Measurements from ENCODE around the gene HEATR9.

HEATR9 gene

DNA sequence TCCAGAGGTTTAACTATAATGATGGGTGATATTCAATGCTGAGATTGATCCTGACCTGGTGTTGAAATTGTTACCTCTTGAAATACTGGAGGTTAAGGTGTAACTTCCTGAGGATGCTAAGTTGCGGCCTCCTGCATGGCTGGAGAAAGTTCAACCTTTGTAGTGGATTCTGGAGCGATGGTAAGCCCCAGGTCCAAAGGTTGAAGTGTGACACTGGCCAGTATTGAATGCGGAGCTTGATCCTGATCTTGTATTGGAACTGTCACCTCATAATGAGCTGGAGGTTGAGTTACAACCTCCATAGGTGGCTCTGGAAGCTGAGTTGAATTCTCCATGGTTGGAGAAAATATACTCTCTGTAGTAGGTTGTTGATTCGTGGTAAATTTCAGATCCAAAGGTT is 44.9 kb upstream of the HEATR9 start:
- Histone ChIP-seq H3K27me3 (ENCODE audit: control insufficient read depth in 1 of 2, insufficient read depth in 1 of 2, low read length in 2 of 2) (peaks cover 3 to 30% of the 10 kb centered on the region in 2 experiments), H3K9ac (ENCODE audit: low read length) (no peak overlapping the region), H2BK5ac (ENCODE audit: low read depth, low read length, poor library complexity, severe bottlenecking) (no peak overlapping the region), H2BK12ac (ENCODE audit: low read length in 2 of 2) (no peak overlapping the region), H3K18ac (ENCODE audit: low read depth in 1 of 2, low read length in 2 of 2) (no peak overlapping the region), H2AFZ (ENCODE audit: low read depth, low read length) (no peak overlapping the region), H3K4me3 (ENCODE audit: insufficient read depth in 1 of 2, low read depth in 1 of 2, low read length in 2 of 2) (no peak overlapping the region), H3K14ac (ENCODE audit: low read length in 2 of 2) (no peak overlapping the region), H3K79me1 (replicated peaks; ENCODE audit: low read length, poor library complexity, severe bottlenecking) (no peaks in the 10 kb centered on the region), H3K4me1 (ENCODE audit: control insufficient read depth, insufficient read depth, low read depth, low read length) (no peaks in the 10 kb centered on the region), H3K9me3 (ENCODE audit: control insufficient read depth, low read length) (no peaks in the 10 kb centered on the region), H2AK5ac (ENCODE audit: low read length, severe bottlenecking) (no peak overlapping the region), H3K27ac (ENCODE audit: low read length, poor library complexity, severe bottlenecking) (no peak overlapping the region), H3K23ac (ENCODE audit: low read length in 2 of 2) (no peak overlapping the region), H2BK15ac (ENCODE audit: low read depth, poor library complexity, severe bottlenecking) (no peak overlapping the region), H3K36me3 (ENCODE audit: control insufficient read depth in 1 of 2, insufficient read depth in 2 of 2, low read depth in 1 of 2, low read length in 2 of 2) (no peaks in the 10 kb centered on the region), H4K8ac (ENCODE audit: low read length) (no peak overlapping the region), H2BK120ac (ENCODE audit: low read depth, low read length) (no peak overlapping the region), H3K4ac (ENCODE audit: low read depth in 1 of 2, low read length in 2 of 2) (no peak overlapping the region), H4K91ac (ENCODE audit: low read length) (no peak overlapping the region), H3K4me2 (ENCODE audit: low read length, poor library complexity, severe bottlenecking) (no peak overlapping the region)
- DNase-seq: no peak
- WGBS: 60% methylated on average over 4 of the region's 4 CpGs

DNA sequence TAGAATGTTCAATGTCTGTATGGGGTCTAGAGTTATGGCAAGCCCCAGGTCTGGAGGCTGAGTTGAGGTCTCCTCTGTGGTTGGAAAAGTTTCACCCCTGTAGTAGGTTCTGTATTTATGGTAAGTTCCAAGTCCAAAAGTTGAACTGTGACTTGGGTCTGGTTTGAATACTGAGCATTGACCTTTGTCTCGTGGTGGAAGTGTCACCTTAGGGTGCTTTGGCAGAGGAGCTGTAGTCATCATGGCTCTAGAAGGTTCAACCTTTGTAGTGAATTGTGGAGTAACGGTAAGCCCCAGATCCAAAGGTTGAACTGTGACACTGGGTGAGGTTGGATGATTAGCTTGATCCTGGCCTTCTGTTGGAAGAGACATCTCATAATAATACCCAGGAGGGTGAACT is 44.3 kb upstream of the HEATR9 start:
- no peak overlapping the region for H2BK5ac ChIP-seq (ENCODE audit: low read depth, low read length, poor library complexity, severe bottlenecking)
- no peak overlapping the region for H2AK5ac ChIP-seq (ENCODE audit: low read length, severe bottlenecking)
- H3K4ac ChIP-seq (ENCODE audit: low read depth in 1 of 2, low read length in 2 of 2): no peak overlapping the region
- no peak overlapping the region for H3K9ac ChIP-seq (ENCODE audit: low read length)
- no peaks in the 10 kb centered on the region for H3K9me3 ChIP-seq (ENCODE audit: control insufficient read depth, low read length)
- no peak overlapping the region for H3K4me2 ChIP-seq (ENCODE audit: low read length, poor library complexity, severe bottlenecking)
- no peaks in the 10 kb centered on the region for H3K4me1 ChIP-seq (ENCODE audit: control insufficient read depth, insufficient read depth, low read depth, low read length)
- H3K4me3 ChIP-seq (ENCODE audit: insufficient read depth in 1 of 2, low read depth in 1 of 2, low read length in 2 of 2): no peak overlapping the region
- no peaks in the 10 kb centered on the region for H3K79me1 ChIP-seq (replicated peaks; ENCODE audit: low read length, poor library complexity, severe bottlenecking)
- peaks cover 3 to 32% of the 10 kb centered on the region in 2 experiments for H3K27me3 ChIP-seq (ENCODE audit: control insufficient read depth in 1 of 2, insufficient read depth in 1 of 2, low read length in 2 of 2)
- H2BK120ac ChIP-seq (ENCODE audit: low read depth, low read length): no peak overlapping the region
- H4K8ac ChIP-seq (ENCODE audit: low read length): no peak overlapping the region
- H3K36me3 ChIP-seq (ENCODE audit: control insufficient read depth in 1 of 2, insufficient read depth in 2 of 2, low read depth in 1 of 2, low read length in 2 of 2): no peaks in the 10 kb centered on the region
- no peak overlapping the region for H2AFZ ChIP-seq (ENCODE audit: low read depth, low read length)
- H3K23ac ChIP-seq (ENCODE audit: low read length in 2 of 2): no peak overlapping the region
- no peak overlapping the region for H2BK15ac ChIP-seq (ENCODE audit: low read depth, poor library complexity, severe bottlenecking)
- WGBS: 64% methylated on average over 2 of the region's 2 CpGs
- no peak for DNase-seq
- no peak overlapping the region for H4K91ac ChIP-seq (ENCODE audit: low read length)
- H3K14ac ChIP-seq (ENCODE audit: low read length in 2 of 2): no peak overlapping the region
- H3K27ac ChIP-seq (ENCODE audit: low read length, poor library complexity, severe bottlenecking): no peak overlapping the region
- no peak overlapping the region for H2BK12ac ChIP-seq (ENCODE audit: low read length in 2 of 2)
- no peak overlapping the region for H3K18ac ChIP-seq (ENCODE audit: low read depth in 1 of 2, low read length in 2 of 2)

- DNase-seq: no peak
- no peak overlapping the region for H3K9ac ChIP-seq (ENCODE audit: low read length)
- no peak overlapping the region for H3K4me2 ChIP-seq (ENCODE audit: low read length, poor library complexity, severe bottlenecking)
Observed at GRCh38 chr17:35912339-35912912, 43.7 kb upstream of the HEATR9 start.

GRCh38 chr17:35909408-35909807 is 40.7 kb upstream of the HEATR9 start:
- no peaks in the 10 kb centered on the region for H3K9me3 ChIP-seq (ENCODE audit: control insufficient read depth, low read length)
- no peak overlapping the region for H2BK15ac ChIP-seq (ENCODE audit: low read depth, poor library complexity, severe bottlenecking)
- H3K23ac ChIP-seq (ENCODE audit: low read length in 2 of 2): no peak overlapping the region
- peaks cover 4% of the 10 kb centered on the region for H3K4me1 ChIP-seq (ENCODE audit: control insufficient read depth, insufficient read depth, low read depth, low read length)
- H2BK5ac ChIP-seq (ENCODE audit: low read depth, low read length, poor library complexity, severe bottlenecking): no peak overlapping the region
- H3K9ac ChIP-seq (ENCODE audit: low read length): no peak overlapping the region
- H3K4ac ChIP-seq (ENCODE audit: low read depth in 1 of 2, low read length in 2 of 2): no peak overlapping the region
- 70% methylated on average over 3 of the region's 3 CpGs for WGBS
- H2BK120ac ChIP-seq (ENCODE audit: low read depth, low read length): no peak overlapping the region
- no peaks in the 10 kb centered on the region for H3K79me1 ChIP-seq (replicated peaks; ENCODE audit: low read length, poor library complexity, severe bottlenecking)
- no peak overlapping the region for H4K8ac ChIP-seq (ENCODE audit: low read length)
- H3K4me3 ChIP-seq (ENCODE audit: insufficient read depth in 1 of 2, low read depth in 1 of 2, low read length in 2 of 2): no peak overlapping the region
- H3K27me3 ChIP-seq (ENCODE audit: control insufficient read depth in 1 of 2, insufficient read depth in 1 of 2, low read length in 2 of 2): peaks cover 3 to 39% of the 10 kb centered on the region in 2 experiments
- H3K36me3 ChIP-seq (ENCODE audit: control insufficient read depth in 1 of 2, insufficient read depth in 2 of 2, low read depth in 1 of 2, low read length in 2 of 2): no peaks in the 10 kb centered on the region
- H3K4me2 ChIP-seq (ENCODE audit: low read length, poor library complexity, severe bottlenecking): no peak overlapping the region
- H3K14ac ChIP-seq (ENCODE audit: low read length in 2 of 2): no peak overlapping the region
- DNase-seq: no peak
- no peak overlapping the region for H2AK5ac ChIP-seq (ENCODE audit: low read length, severe bottlenecking)
- H3K27ac ChIP-seq (ENCODE audit: low read length, poor library complexity, severe bottlenecking): no peak overlapping the region
- no peak overlapping the region for H3K18ac ChIP-seq (ENCODE audit: low read depth in 1 of 2, low read length in 2 of 2)
- H2AFZ ChIP-seq (ENCODE audit: low read depth, low read length): no peak overlapping the region
- H4K91ac ChIP-seq (ENCODE audit: low read length): no peak overlapping the region
- no peak overlapping the region for H2BK12ac ChIP-seq (ENCODE audit: low read length in 2 of 2)

More at GRCh38 chr17:35912339-35912912, 43.7 kb upstream of the HEATR9 start:
- Histone ChIP-seq H3K36me3 (ENCODE audit: control insufficient read depth in 1 of 2, insufficient read depth in 2 of 2, low read depth in 1 of 2, low read length in 2 of 2) (no peaks in the 10 kb centered on the region), H3K18ac (ENCODE audit: low read depth in 1 of 2, low read length in 2 of 2) (no peak overlapping the region), H3K14ac (ENCODE audit: low read length in 2 of 2) (no peak overlapping the region), H3K27ac (ENCODE audit: low read length, poor library complexity, severe bottlenecking) (no peak overlapping the region), H3K27me3 (ENCODE audit: control insufficient read depth in 1 of 2, insufficient read depth in 1 of 2, low read length in 2 of 2) (peaks cover 3 to 32% of the 10 kb centered on the region in 2 experiments), H4K91ac (ENCODE audit: low read length) (no peak overlapping the region), H3K4me1 (ENCODE audit: control insufficient read depth, insufficient read depth, low read depth, low read length) (no peaks in the 10 kb centered on the region), H2BK5ac (ENCODE audit: low read depth, low read length, poor library complexity, severe bottlenecking) (no peak overlapping the region), H3K23ac (ENCODE audit: low read length in 2 of 2) (no peak overlapping the region), H2BK15ac (ENCODE audit: low read depth, poor library complexity, severe bottlenecking) (no peak overlapping the region), H2AFZ (ENCODE audit: low read depth, low read length) (no peak overlapping the region), H2BK120ac (ENCODE audit: low read depth, low read length) (no peak overlapping the region), H3K79me1 (replicated peaks; ENCODE audit: low read length, poor library complexity, severe bottlenecking) (no peaks in the 10 kb centered on the region), H2BK12ac (ENCODE audit: low read length in 2 of 2) (no peak overlapping the region), H3K4ac (ENCODE audit: low read depth in 1 of 2, low read length in 2 of 2) (no peak overlapping the region), H2AK5ac (ENCODE audit: low read length, severe bottlenecking) (no peak overlapping the region), H3K4me3 (ENCODE audit: insufficient read depth in 1 of 2, low read depth in 1 of 2, low read length in 2 of 2) (no peak overlapping the region), H3K9me3 (ENCODE audit: control insufficient read depth, low read length) (no peaks in the 10 kb centered on the region), H4K8ac (ENCODE audit: low read length) (no peak overlapping the region)
- WGBS: 95% methylated on average over 3 of the region's 3 CpGs

Measured in mesenchymal stem cell (in vitro differentiated cells and primary cell).